Psoas muscle (tissue), 8 donors: ENCODE measurements around the gene ANKRD33. TPM values are rescaled to one million over a fixed set of nuclear protein-coding genes. Genes with fewer than 3 reads are reported as not detected.

ENCODE experiments used
- ATAC-seq, 4 donors: fragments of 200-7000 bp; cut with Tn5 transposase; one replicate each; pipeline ENCODE4 v1.9.1; 2020; ENCODE audit warnings: moderate library complexity in 3 of 4, mild to moderate bottlenecking in 2 of 4
- DNase-seq, 2 donors: peaks; one replicate each; pipeline ENCODE4 v3.0.0-alpha.2; 2020
- H3K27ac ChIP-seq: fragments of 200-600 bp; one replicate; pipeline ENCODE4 v1.8.0; 2022
- H3K27me3 ChIP-seq, 3 donors: fragments of 200-600 bp in 1 of 3; one replicate each; pipeline versions ENCODE4 v1.6.1 to v1.8.0; 2013 to 2022; ENCODE audit warnings: low read length in 2 of 3, mild to moderate bottlenecking in 2 of 3, moderate library complexity in 1 of 3; ENCODE audit not compliant: insufficient read depth in 3 of 3
- H3K36me3 ChIP-seq, 2 donors: fragments of 200-600 bp in 1 of 2; one replicate each; pipeline versions ENCODE4 v1.6.1 to v1.8.0; 2013 to 2022; ENCODE audit warnings: low read depth in 1 of 2, mild to moderate bottlenecking in 1 of 2, moderate library complexity in 1 of 2; ENCODE audit not compliant: insufficient read depth in 1 of 2
- H3K4me1 ChIP-seq: fragments of 200-600 bp; one replicate; pipeline ENCODE4 v1.8.0; 2022
- H3K4me3 ChIP-seq: fragments of 200-600 bp; one replicate; pipeline ENCODE4 v1.8.0; 2022; ENCODE audit warnings: mild to moderate bottlenecking
- H3K9me3 ChIP-seq: fragments of 200-600 bp; one replicate; pipeline ENCODE4 v1.8.0; 2022
- WGBS, 3 donors: extraction: QIAGEN DNeasy Blood & Tissue Kit; methylation state at CpG; one replicate each; pipeline versions ENCODE4 v1.1.6 to v1.1.7; 2013; 5-methylcytosine and 5-hydroxymethylcytosine counted together
- intact Hi-C, 2 donors: fragments of 100-400 bp; cut with DNase I; formaldehyde crosslinking; loops; one replicate each; pipeline versions ENCODE4 v1.11.0 to v1.14.2; 2022
- polyA plus RNA-seq, 3 donors: library from polyadenylated mRNA; stranded (reverse); fragments of 200-250 nt; gene quantifications; one replicate each; pipeline ENCODE4 v1.2.3, GENCODE V29; 2013
- total RNA-seq, 4 donors: library from RNA; stranded (reverse); fragmentation: NEBNext Ultra II Directional in 2 of 4; extraction: Animal tissue kit (Norgen Biotek cat#: 25700) in 2 of 4; gene quantifications; one replicate each; pipeline versions ENCODE4 v1.2.1 to v1.2.4, GENCODE V29; 2021 to 2023
- TF ChIP-seq, protein P1 (sequence below): fragments of 200-600 bp; IDR thresholded peaks from one replicate; pipeline ENCODE4 v1.8.0; 2022; ENCODE audit warnings: antibody characterized with exemption
- donor health status: healthy with polysubstance abuse.
- donor health status: DM: no; HTN: no; CAD: no; lungs with moderate emphysema.
- donor health status: Bipolar disorder and iron deficiency.
- donor health status: healthy.
- donor health status: DM: yes; HTN: yes; CAD: no.
- donor health status: DM: no; HTN: no; CAD: no.
- donor health status: DM: no; HTN: no; CAD: no.
- donor health status: DM: yes; HTN: yes; CAD: no.

The ANKRD33 gene
- total and polyA plus RNA-seq, 7 donors = 0.16 TPM; not detected in 6

DNA sequence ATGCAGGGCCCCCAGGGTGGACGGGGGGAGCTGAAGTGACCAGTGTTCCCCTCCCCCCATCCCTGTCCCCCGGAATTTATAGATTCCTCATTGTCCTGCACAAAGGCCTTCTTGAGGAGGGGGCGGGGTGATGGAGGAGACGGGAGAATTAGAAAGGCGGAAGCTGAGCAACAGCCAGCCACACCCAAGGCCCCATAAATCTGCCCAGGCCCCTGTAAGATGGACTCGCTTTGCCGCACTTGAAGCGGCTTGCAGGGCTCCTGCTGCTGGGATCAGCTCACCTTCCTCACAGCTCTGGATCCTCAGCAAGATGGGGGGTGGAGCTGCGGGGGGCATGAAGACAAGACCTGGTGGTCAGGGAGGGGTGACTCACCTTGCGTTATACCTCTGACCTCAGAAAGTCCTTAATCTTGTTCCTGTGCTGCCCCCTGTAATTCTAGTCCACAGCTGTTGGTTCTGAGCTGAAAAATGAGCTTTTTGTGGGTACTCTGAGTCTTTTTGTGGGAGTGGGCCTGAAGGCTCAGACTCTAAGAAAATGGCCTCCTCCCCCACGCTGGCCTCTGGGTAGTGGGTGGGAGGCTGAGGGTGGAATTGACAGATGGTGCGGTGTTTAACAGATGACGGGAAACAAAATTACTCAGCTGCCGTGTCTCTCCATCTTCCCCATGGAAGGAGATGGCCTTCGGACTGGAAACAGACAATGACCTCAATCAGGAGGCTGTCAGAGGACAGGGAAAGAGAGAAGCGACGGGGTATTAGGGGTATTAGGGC is 15.8 kb upstream of the ANKRD33 start:
- intact Hi-C loops = loop anchor here in 1 of 2 donors (5.0 kb wide), 1 partner anchor 450 kb away; the partner anchor contains the start of gene SLC4A8
- H3K27me3 ChIP-seq = peaks cover 0 to 43% (median 3%) of the 10 kb centered on the region in 3 donors
- TF ChIP-seq, protein P1, sequence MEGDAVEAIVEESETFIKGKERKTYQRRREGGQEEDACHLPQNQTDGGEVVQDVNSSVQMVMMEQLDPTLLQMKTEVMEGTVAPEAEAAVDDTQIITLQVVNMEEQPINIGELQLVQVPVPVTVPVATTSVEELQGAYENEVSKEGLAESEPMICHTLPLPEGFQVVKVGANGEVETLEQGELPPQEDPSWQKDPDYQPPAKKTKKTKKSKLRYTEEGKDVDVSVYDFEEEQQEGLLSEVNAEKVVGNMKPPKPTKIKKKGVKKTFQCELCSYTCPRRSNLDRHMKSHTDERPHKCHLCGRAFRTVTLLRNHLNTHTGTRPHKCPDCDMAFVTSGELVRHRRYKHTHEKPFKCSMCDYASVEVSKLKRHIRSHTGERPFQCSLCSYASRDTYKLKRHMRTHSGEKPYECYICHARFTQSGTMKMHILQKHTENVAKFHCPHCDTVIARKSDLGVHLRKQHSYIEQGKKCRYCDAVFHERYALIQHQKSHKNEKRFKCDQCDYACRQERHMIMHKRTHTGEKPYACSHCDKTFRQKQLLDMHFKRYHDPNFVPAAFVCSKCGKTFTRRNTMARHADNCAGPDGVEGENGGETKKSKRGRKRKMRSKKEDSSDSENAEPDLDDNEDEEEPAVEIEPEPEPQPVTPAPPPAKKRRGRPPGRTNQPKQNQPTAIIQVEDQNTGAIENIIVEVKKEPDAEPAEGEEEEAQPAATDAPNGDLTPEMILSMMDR = no peak
- no peaks in the 10 kb centered on the region for H3K36me3 ChIP-seq
- peak in 1 of 2 donors; percentile 12 for DNase-seq
- H3K27ac ChIP-seq = no peak overlapping the region
- WGBS, 3 donors = 71 to 77% (median 76%) methylated on average over 17 of the region's 17 CpGs
- no peak overlapping the region for H3K4me3 ChIP-seq
- H3K9me3 ChIP-seq = no peaks in the 10 kb centered on the region
- no peaks in the 10 kb centered on the region for H3K4me1 ChIP-seq
- ATAC-seq = no peak

DNA sequence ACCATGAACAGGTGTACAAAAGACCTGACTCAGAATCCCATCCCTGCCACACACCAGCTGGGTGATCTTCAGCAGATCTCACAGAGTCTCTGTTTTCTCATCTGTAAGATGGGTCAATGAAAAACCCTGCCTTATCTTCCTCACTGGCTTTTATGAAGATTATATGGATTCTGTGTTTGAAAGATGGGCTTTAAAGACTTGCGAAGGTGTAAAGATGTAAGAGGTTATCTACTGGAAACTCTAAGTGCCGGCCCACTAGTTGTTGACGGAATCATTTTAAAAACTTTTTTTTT is 15.3 kb upstream of the ANKRD33 start:
- H3K27me3 ChIP-seq = peaks cover 0 to 39% (median 3%) of the 10 kb centered on the region in 3 donors
- TF ChIP-seq, protein P1 = no peak
- intact Hi-C loops = loop anchor here in 1 of 2 donors (5.0 kb wide), 1 partner anchor 450 kb away; the partner anchor contains the start of gene SLC4A8
- H3K9me3 ChIP-seq = no peaks in the 10 kb centered on the region
- ATAC-seq (no peak), DNase-seq (no peak)
- H3K36me3 ChIP-seq = no peaks in the 10 kb centered on the region
- 96 to 97% (median 96%) methylated on average over 3 of the region's 3 CpGs for WGBS, 3 donors
- no peaks in the 10 kb centered on the region for H3K4me1 ChIP-seq
- H3K4me3 ChIP-seq = no peak overlapping the region
- H3K27ac ChIP-seq = no peak overlapping the region

DNA sequence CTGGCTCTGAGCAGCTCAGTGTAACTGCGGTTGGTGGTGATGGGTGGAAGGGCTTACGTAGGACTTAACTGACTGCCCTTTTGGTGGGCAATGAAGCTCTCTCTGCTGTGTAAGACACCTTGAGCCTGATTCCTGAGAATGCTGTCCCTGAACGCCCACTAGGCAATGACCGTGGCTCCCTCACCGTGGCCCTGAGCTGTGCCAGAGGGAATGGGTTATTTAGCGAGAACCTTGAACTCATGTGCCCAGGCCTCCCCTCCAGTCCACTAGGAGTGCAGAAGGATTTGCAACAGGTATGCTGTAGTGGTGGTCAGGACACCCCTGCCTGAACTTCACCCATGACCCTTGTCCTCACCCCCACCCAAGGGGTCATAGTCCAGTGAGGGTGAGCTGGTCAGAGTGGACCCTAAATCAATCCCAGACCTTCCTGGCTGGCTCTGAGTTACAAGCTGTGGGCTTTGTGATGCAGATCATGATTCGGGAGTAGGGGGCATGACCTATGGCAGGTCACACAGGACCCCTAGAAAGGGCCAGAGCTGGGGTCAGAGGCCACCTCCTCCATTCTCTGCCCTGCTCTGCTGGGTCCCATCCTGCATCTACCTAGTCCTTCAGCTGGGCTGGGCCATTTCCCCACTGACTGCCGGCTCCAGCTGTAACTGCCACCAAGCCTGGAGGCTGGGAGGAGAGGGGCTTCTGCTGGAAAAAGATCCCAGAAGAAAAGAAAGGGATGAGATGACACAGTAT is 14.5 kb upstream of the ANKRD33 start:
- intact Hi-C loops = loop anchor here in 1 of 2 donors (5.0 kb wide), 1 partner anchor 451 kb away; the partner anchor contains the start of gene SLC4A8
- WGBS, 3 donors = 75 to 82% (median 81%) methylated on average over 8 of the region's 8 CpGs
- TF ChIP-seq, protein P1 = no peak
- H3K9me3 ChIP-seq = no peaks in the 10 kb centered on the region
- no peak overlapping the region for H3K4me3 ChIP-seq
- no peaks in the 10 kb centered on the region for H3K4me1 ChIP-seq
- ATAC-seq (no peak), DNase-seq (peak in 1 of 2 donors; percentile 20)
- peaks cover 0 to 38% (median 3%) of the 10 kb centered on the region in 3 donors for H3K27me3 ChIP-seq
- H3K27ac ChIP-seq = no peak overlapping the region
- no peaks in the 10 kb centered on the region for H3K36me3 ChIP-seq

DNA sequence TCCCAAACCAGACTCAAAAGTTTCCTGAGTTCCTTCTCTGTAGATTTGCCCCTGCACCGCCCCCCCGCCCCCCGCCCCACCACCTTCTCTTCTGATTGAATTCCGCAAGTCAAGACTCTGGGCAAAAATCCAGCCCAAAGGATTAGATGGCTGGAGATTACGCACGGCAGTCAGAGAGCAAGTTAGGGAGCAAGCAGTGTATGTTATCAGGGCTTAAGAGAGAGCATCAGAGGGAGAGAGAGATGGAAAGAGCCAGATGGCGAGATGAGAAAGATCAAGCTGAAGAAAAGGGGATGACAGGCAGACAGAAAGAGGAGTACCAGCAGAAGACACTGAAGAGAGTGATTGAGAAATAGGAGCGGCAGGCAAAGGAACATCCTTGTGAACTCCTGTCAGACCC is 13.9 kb upstream of the ANKRD33 start:
- TF ChIP-seq, protein P1 = no peak
- Histone ChIP-seq H3K36me3 (no peaks in the 10 kb centered on the region), H3K9me3 (no peaks in the 10 kb centered on the region), H3K4me3 (no peak overlapping the region), H3K4me1 (no peaks in the 10 kb centered on the region), H3K27ac (no peak overlapping the region), H3K27me3 (peaks cover 0 to 33% (median 3%) of the 10 kb centered on the region in 3 donors)
- no peak for ATAC-seq
- WGBS, 3 donors = 54 to 61% (median 57%) methylated on average over 8 of the region's 8 CpGs
- peak in 1 of 2 donors; percentile 6 for DNase-seq
- intact Hi-C loops = loop anchor here in 1 of 2 donors (5.0 kb wide), 1 partner anchor 452 kb away; the partner anchor contains the start of gene SLC4A8
